Calu3 (cell line): ENCODE data around the gene KIF16B. TPM values are rescaled to one million over a fixed set of nuclear protein-coding genes. Genes with fewer than 3 reads are reported as not detected.

Source experiments
- BruUV-seq: library from RNA; stranded (reverse); fragments of 400-500 nt; replicated peaks from 2 replicates; lab custom pipeline; 2021; lab: Mats Ljungman, UMichigan
- CTCF ChIA-PET: fragments of 300-600 bp; sonication (Branson Sonifier 250); formaldehyde crosslinking; loops from one replicate; lab custom pipeline; 2022; ENCODE audit warnings: antibody characterized with exemption; lab: Charles Lee
- DNase-seq: peaks from one replicate; pipeline ENCODE4 v3.0.0; 2022
- H3K27ac Mint-ChIP-seq: one replicate; pipeline ENCODE4 v1.8.0; 2022; ENCODE audit warnings: mixed read lengths; ENCODE audit not compliant: unreplicated experiment
- H3K27me3 Mint-ChIP-seq: one replicate; pipeline ENCODE4 v1.8.0; 2022; ENCODE audit warnings: mixed read lengths; ENCODE audit not compliant: unreplicated experiment
- H3K36me3 Mint-ChIP-seq: one replicate; pipeline ENCODE4 v1.8.0; 2022; ENCODE audit warnings: mild to moderate bottlenecking, moderate library complexity, mixed read lengths; ENCODE audit not compliant: insufficient read depth, unreplicated experiment
- H3K4me1 Mint-ChIP-seq: one replicate; pipeline ENCODE4 v1.8.0; 2022; ENCODE audit warnings: mild to moderate bottlenecking, low read depth, mixed read lengths; ENCODE audit not compliant: unreplicated experiment
- H3K4me3 Mint-ChIP-seq: one replicate; pipeline ENCODE4 v1.8.0; 2022; ENCODE audit warnings: mild to moderate bottlenecking, low read depth, moderate library complexity, mixed read lengths; ENCODE audit not compliant: unreplicated experiment
- H3K9me3 Mint-ChIP-seq: one replicate; pipeline ENCODE4 v1.8.0; 2022; ENCODE audit warnings: low read depth, mixed read lengths; ENCODE audit not compliant: unreplicated experiment
- CTCF ChIP-seq: fragments of 200-600 bp; IDR thresholded peaks from one replicate; pipeline ENCODE4 v1.8.0; 2022; ENCODE audit warnings: antibody characterized with exemption; ENCODE audit not compliant: unreplicated experiment
- intact Hi-C: fragments of 100-400 bp; cut with micrococcal nuclease; formaldehyde crosslinking; loops from one replicate; pipeline ENCODE4 v1.10.0; 2022; ENCODE audit not compliant: unreplicated experiment
- total RNA-seq: library from RNA; stranded (reverse); gene quantifications from 2 replicates; pipeline ENCODE4 v1.2.3, GENCODE V29; 2022

The KIF16B gene
- total RNA-seq, 1 experiment from 2014 or later = 4.3 TPM

- Mint-ChIP-seq H3K4me3 (no peak overlapping the region), H3K9me3 (peaks cover 3% of the 10 kb centered on the region), H3K4me1 (no peaks in the 10 kb centered on the region), H3K27ac (no peak overlapping the region), H3K36me3 (peaks cover 4% of the 10 kb centered on the region), H3K27me3 (no peaks in the 10 kb centered on the region)
- no peak for DNase-seq
- intact Hi-C loops = no loop called here
- CTCF ChIA-PET = no interaction called here
- BruUV-seq = no TSS peak
- TF ChIP-seq CTCF = no peak
Measured at GRCh38 chr20:16267526-16267925, 305.7 kb downstream of the KIF16B start.

GRCh38 chr20:16265334-16265733 lies 307.9 kb downstream of the KIF16B start:
- no peak overlapping the region for H3K4me3 Mint-ChIP-seq
- no peak for TF ChIP-seq CTCF
- no peak for DNase-seq
- intact Hi-C loops = no loop called here
- CTCF ChIA-PET = no interaction called here
- peaks cover 4% of the 10 kb centered on the region for H3K36me3 Mint-ChIP-seq
- peaks cover 3% of the 10 kb centered on the region for H3K9me3 Mint-ChIP-seq
- no peak overlapping the region for H3K27ac Mint-ChIP-seq
- no peaks in the 10 kb centered on the region for H3K27me3 Mint-ChIP-seq
- no TSS peak for BruUV-seq
- no peaks in the 10 kb centered on the region for H3K4me1 Mint-ChIP-seq

DNA sequence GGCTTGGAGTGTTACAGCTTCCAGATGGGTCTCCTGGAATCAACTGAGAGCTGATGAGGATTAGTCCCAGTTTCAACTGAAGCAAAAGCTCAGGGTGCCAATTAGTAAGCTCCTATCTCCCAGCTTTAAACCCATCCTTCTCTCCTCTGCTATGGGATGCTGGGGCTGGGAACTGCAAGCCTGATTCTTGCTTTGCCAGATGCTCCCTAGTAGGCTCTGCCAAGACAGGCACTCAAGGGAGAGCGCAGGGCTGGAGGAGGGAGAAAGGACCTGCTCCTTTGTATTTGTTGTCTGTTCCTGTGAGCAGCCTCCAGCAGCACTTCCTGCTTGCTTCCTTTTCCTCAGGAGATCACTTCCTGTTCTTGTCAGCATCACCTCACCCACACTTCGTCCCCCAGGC lies 309.7 kb downstream of the KIF16B start:
- peaks cover 4% of the 10 kb centered on the region for H3K36me3 Mint-ChIP-seq
- no TSS peak for BruUV-seq
- no peak for DNase-seq
- intact Hi-C loops = no loop called here
- H3K27ac Mint-ChIP-seq = no peak overlapping the region
- TF ChIP-seq CTCF = no peak
- no peaks in the 10 kb centered on the region for H3K27me3 Mint-ChIP-seq
- H3K9me3 Mint-ChIP-seq = peaks cover 3% of the 10 kb centered on the region
- no peak overlapping the region for H3K4me3 Mint-ChIP-seq
- H3K4me1 Mint-ChIP-seq = no peaks in the 10 kb centered on the region
- CTCF ChIA-PET = no interaction called here

DNA sequence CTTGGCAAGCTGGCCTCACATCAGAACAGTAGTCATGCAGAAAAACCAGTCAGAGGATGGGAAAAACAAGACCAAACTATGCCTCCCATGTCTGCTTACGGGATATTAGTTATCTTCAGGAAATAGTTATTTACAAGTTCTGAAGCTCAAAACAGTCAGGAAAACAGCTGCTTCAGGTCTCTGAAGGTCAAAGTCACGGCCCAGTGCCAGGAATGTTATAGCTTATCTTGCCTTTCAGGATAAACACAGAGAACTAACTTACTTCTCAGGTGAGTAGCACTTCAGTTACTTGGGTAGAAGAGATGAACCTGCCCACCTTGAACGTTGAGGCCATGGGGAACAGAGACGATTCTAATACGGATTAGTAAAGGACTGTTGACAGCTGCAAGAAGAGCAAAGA lies 310.7 kb downstream of the KIF16B start:
- no peaks in the 10 kb centered on the region for H3K27me3 Mint-ChIP-seq
- CTCF ChIA-PET = no interaction called here
- no peak for DNase-seq
- H3K36me3 Mint-ChIP-seq = peaks cover 4% of the 10 kb centered on the region
- H3K4me3 Mint-ChIP-seq = no peak overlapping the region
- TF ChIP-seq CTCF = no peak
- H3K4me1 Mint-ChIP-seq = no peaks in the 10 kb centered on the region
- H3K27ac Mint-ChIP-seq = no peak overlapping the region
- H3K9me3 Mint-ChIP-seq = peaks cover 3% of the 10 kb centered on the region
- intact Hi-C loops = no loop called here
- BruUV-seq = no TSS peak
